H1 (cell line): ENCODE data around the gene EPHB1. TPM values are rescaled to one million over a fixed set of nuclear protein-coding genes. Genes with fewer than 3 reads are reported as not detected.

Experiments used
- CTCF ChIA-PET: fragments of 300-600 bp; sonication (Branson Sonifier 250); formaldehyde crosslinking; loops from one replicate; lab custom pipeline; 2021; ENCODE audit not compliant: partially characterized antibody; lab: Charles Lee
- POLR2A ChIA-PET: fragments of 300-600 bp; sonication (Branson Sonifier 250); formaldehyde crosslinking; loops from one replicate; lab custom pipeline; 2021; ENCODE audit warnings: inconsistent platforms; ENCODE audit not compliant: partially characterized antibody; lab: Charles Lee
- DNase-seq, 2 experiments: peaks; one replicate each; pipeline versions ENCODE4 v3.0.0 to v3.0.0-alpha.2; 2010 to 2022; ENCODE audit warnings: low spot score in 2 of 2, low read depth in 1 of 2, mixed read lengths in 1 of 2
- FAIRE-seq: peaks from 2 replicates; lab custom pipeline; 2011; peaks lifted over from hg19 to GRCh38; lab: Jason Lieb, UNC
- H2AFZ ChIP-seq: 2 replicates; pipeline ENCODE4 v1.8.1; 2012; ENCODE audit warnings: low read length, inconsistent platforms
- H2AK5ac ChIP-seq: 2 replicates; pipeline ENCODE4 v1.6.1; 2013; ENCODE audit warnings: low read depth, low read length
- H2BK120ac ChIP-seq: replicated peaks from 2 replicates; pipeline ENCODE3; 2013; ENCODE audit warnings: low read depth, low read length, inconsistent platforms
- H2BK12ac ChIP-seq: 2 replicates; pipeline ENCODE4 v1.6.1; 2013; ENCODE audit warnings: low read depth, low read length
- H2BK15ac ChIP-seq: 2 replicates; pipeline ENCODE4 v1.6.1; 2013; ENCODE audit warnings: low read length
- H2BK20ac ChIP-seq: 2 replicates; pipeline ENCODE4 v1.6.1; 2013; ENCODE audit warnings: low read length
- H2BK5ac ChIP-seq: 2 replicates; pipeline ENCODE4 v1.6.1; 2013; ENCODE audit warnings: low read depth, low read length
- H3K14ac ChIP-seq: 2 replicates; pipeline ENCODE4 v1.6.1; 2013; ENCODE audit warnings: inconsistent platforms; ENCODE audit not compliant: insufficient read length
- H3K18ac ChIP-seq: 2 replicates; pipeline ENCODE4 v1.6.1; 2013; ENCODE audit warnings: low read length; ENCODE audit errors: extremely low read depth
- H3K23ac ChIP-seq: 2 replicates; pipeline ENCODE4 v1.6.1; 2013; ENCODE audit warnings: inconsistent platforms; ENCODE audit not compliant: insufficient read length
- H3K23me2 ChIP-seq: 2 replicates; pipeline ENCODE4 v1.6.1; 2013; ENCODE audit warnings: low read depth, low read length
- H3K27ac ChIP-seq: 2 replicates; pipeline ENCODE4 v1.6.1; 2011; ENCODE audit warnings: low read depth, low read length, inconsistent platforms
- H3K27me3 ChIP-seq, 4 experiments: replicated peaks in 1 of 4; 1 replicate in 1 of 4; 2 replicates in 3 of 4; pipeline versions ENCODE4 v1.6.1 to v1.8.1; 2011 to 2013; ENCODE audit warnings: low read length in 3 of 4, mild to moderate bottlenecking in 3 of 4, inconsistent platforms in 2 of 4, mixed read lengths in 2 of 4, moderate library complexity in 1 of 4; ENCODE audit not compliant: control insufficient read depth in 3 of 4, insufficient read depth in 3 of 4; ENCODE audit errors: extremely low read depth in 1 of 4
- H3K36me3 ChIP-seq, 4 experiments: 2 replicates each; pipeline versions ENCODE4 v1.6.1 to v1.8.1; 2011 to 2013; ENCODE audit warnings: mild to moderate bottlenecking in 4 of 4, low read length in 3 of 4, moderate library complexity in 2 of 4, control low read depth in 1 of 4, inconsistent platforms in 1 of 4; ENCODE audit not compliant: insufficient read depth in 4 of 4, control insufficient read depth in 2 of 4
- H3K4ac ChIP-seq: replicated peaks from 2 replicates; pipeline ENCODE3; 2013; ENCODE audit warnings: low read length, low read depth, mixed read lengths, inconsistent platforms; ENCODE audit not compliant: insufficient read length
- H3K4me1 ChIP-seq, 4 experiments: replicated peaks in 1 of 4; 1 replicate in 1 of 4; 2 replicates in 3 of 4; pipeline versions ENCODE4 v1.6.1 to v1.8.1; 2011 to 2013; ENCODE audit warnings: low read length in 3 of 4, inconsistent platforms in 2 of 4, mixed read lengths in 1 of 4; ENCODE audit not compliant: insufficient read depth in 4 of 4, control insufficient read depth in 3 of 4
- H3K4me2 ChIP-seq, 2 experiments: 2 replicates each; pipeline versions ENCODE4 v1.6.1 to v1.8.1; 2011 to 2013; ENCODE audit warnings: low read depth in 2 of 2, low read length in 2 of 2, control low read depth in 1 of 2, inconsistent platforms in 1 of 2, mild to moderate bottlenecking in 1 of 2; ENCODE audit not compliant: insufficient read depth in 1 of 2
- H3K4me3 ChIP-seq, 4 experiments: fragments of 200-600, 300-600 bp in 1 of 4; sonication (generic), shearing (Covaris generic), sonication (Bioruptor Twin) in 1 of 4; 2 replicates each; pipeline versions ENCODE4 v1.5.1 to v1.8.1; 2011 to 2016; ENCODE audit warnings: low read length in 4 of 4, low read depth in 3 of 4, control low read depth in 2 of 4, inconsistent platforms in 2 of 4, mild to moderate bottlenecking in 2 of 4, mixed read lengths in 1 of 4, moderate library complexity in 1 of 4; ENCODE audit not compliant: insufficient read depth in 2 of 4; ENCODE audit errors: extremely low read depth in 1 of 4
- H3K56ac ChIP-seq: replicated peaks from 2 replicates; pipeline ENCODE3; 2013; ENCODE audit warnings: low read depth, mild to moderate bottlenecking, mixed read lengths, low read length, inconsistent platforms; ENCODE audit not compliant: insufficient read length
- H3K79me1 ChIP-seq: 2 replicates; pipeline ENCODE4 v1.6.1; 2013; ENCODE audit warnings: low read depth, low read length, control low read depth
- H3K79me2 ChIP-seq, 2 experiments: 2 replicates each; pipeline versions ENCODE4 v1.6.1 to v1.8.1; 2012 to 2013; ENCODE audit warnings: low read length in 2 of 2, mild to moderate bottlenecking in 2 of 2, inconsistent platforms in 1 of 2; ENCODE audit not compliant: insufficient read depth in 2 of 2, control insufficient read depth in 1 of 2
- H3K9ac ChIP-seq, 4 experiments: replicated peaks in 1 of 4; 1 replicate in 1 of 4; 2 replicates in 3 of 4; pipeline versions ENCODE4 v1.6.1 to v1.8.1; 2011 to 2013; ENCODE audit warnings: low read depth in 3 of 4, low read length in 3 of 4, control low read depth in 2 of 4, mild to moderate bottlenecking in 2 of 4, moderate library complexity in 2 of 4, inconsistent platforms in 1 of 4; ENCODE audit errors: extremely low read depth in 1 of 4
- H3K9me3 ChIP-seq, 2 experiments: 2 replicates each; pipeline versions ENCODE4 v1.6.1 to v1.8.1; 2012 to 2013; ENCODE audit warnings: mild to moderate bottlenecking in 2 of 2, moderate library complexity in 2 of 2, control low read depth in 1 of 2, inconsistent platforms in 1 of 2, low read depth in 1 of 2, low read length in 1 of 2, mixed read lengths in 1 of 2; ENCODE audit not compliant: insufficient read depth in 2 of 2
- H4K20me1 ChIP-seq, 2 experiments: replicated peaks in 1 of 2; 2 replicates each; pipeline versions ENCODE3 to v1.8.1; 2011 to 2013; ENCODE audit warnings: inconsistent platforms in 2 of 2, low read length in 2 of 2, mild to moderate bottlenecking in 1 of 2; ENCODE audit not compliant: insufficient read depth in 2 of 2, control insufficient read depth in 1 of 2
- H4K5ac ChIP-seq: 2 replicates; pipeline ENCODE4 v1.6.1; 2013; ENCODE audit warnings: low read length, low read depth, mixed read lengths, inconsistent platforms; ENCODE audit not compliant: insufficient read length
- H4K8ac ChIP-seq: 2 replicates; pipeline ENCODE4 v1.8.0; 2013; ENCODE audit warnings: mild to moderate bottlenecking, moderate library complexity, low read length, inconsistent platforms; ENCODE audit not compliant: insufficient read depth; ENCODE audit errors: extremely low read depth
- H4K91ac ChIP-seq: replicated peaks from 2 replicates; pipeline ENCODE3; 2013; ENCODE audit warnings: low read length, mixed read lengths, inconsistent platforms; ENCODE audit not compliant: insufficient read length
- BACH1 ChIP-seq: IDR thresholded peaks from 2 replicates; pipeline ENCODE4 v1.6.1; 2012; ENCODE audit warnings: low read length, improper control_type of control experiment
- CBX5 ChIP-seq: fragments of 300-800, 300-1000 bp; sonication (generic); IDR thresholded peaks from 2 replicates; pipeline ENCODE4 v1.7.1; 2016; ENCODE audit warnings: antibody characterized with exemption, low read length, low read depth
- CREB1 ChIP-seq: IDR thresholded peaks from 2 replicates; pipeline ENCODE4 v1.6.1; 2012; ENCODE audit warnings: inconsistent platforms
- CTBP2 ChIP-seq: IDR thresholded peaks from 2 replicates; pipeline ENCODE4 v1.7.0; 2011; ENCODE audit warnings: borderline replicate concordance, mild to moderate bottlenecking, moderate library complexity, mixed read lengths, low read length; ENCODE audit not compliant: insufficient read depth, insufficient read length
- EGR1 ChIP-seq: IDR thresholded peaks from 2 replicates; pipeline ENCODE4 v1.6.1; 2011; ENCODE audit warnings: low read depth, low read length, borderline replicate concordance
- KDM5A ChIP-seq: fragments of 200-600 bp; IDR thresholded peaks from 2 replicates; pipeline ENCODE4 v1.7.1; 2012; ENCODE audit warnings: mild to moderate bottlenecking, low read length, inconsistent platforms, mixed read lengths
- POLR2AphosphoS5 ChIP-seq: IDR thresholded peaks from 2 replicates; pipeline ENCODE4 v1.6.1; 2011; ENCODE audit warnings: low read depth, low read length
- SIN3A ChIP-seq, 2 experiments: IDR thresholded peaks in 1 of 2; conservative IDR thresholded peaks in 1 of 2; 2 replicates each; pipeline ENCODE4 v1.6.1; 2011 to 2012; ENCODE audit warnings: low read length in 2 of 2, improper control_type of control experiment in 1 of 2, low read depth in 1 of 2, mild to moderate bottlenecking in 1 of 2
- WGBS, 2 experiments: shearing (Covaris generic) in 1 of 2; methylation state at CpG; one replicate each; pipeline versions ENCODE4 v1.1.6 to v1.1.7; 2013 to 2015; ENCODE audit warnings: low lambda C conversion rate in 2 of 2, mixed read lengths in 2 of 2, inconsistent platforms in 1 of 2, low coverage in 1 of 2, missing lambda C conversion rate in 1 of 2; ENCODE audit not compliant: insufficient replicate concordance in 2 of 2, insufficient coverage in 1 of 2, insufficient read length in 1 of 2; ENCODE audit errors: extremely low coverage in 1 of 2, missing lambda C conversion rate in 1 of 2; 5-methylcytosine and 5-hydroxymethylcytosine counted together
- polyA plus RNA-seq, 7 experiments: library from polyadenylated mRNA; depleted of rRNA in 3 of 7; stranded (reverse) in 5 of 7; unstranded in 2 of 7; fragments of >200 nt in 5 of 7; fragments of 200-250 nt in 2 of 7; gene quantifications; 1 replicate in 5 of 7; 2 replicates in 1 of 7; 4 replicates in 1 of 7; pipeline versions ENCODE4 v1.2.1 to v1.2.3, GENCODE V29; 2011 to 2013; ENCODE audit warnings: missing spikeins in 2 of 7, mixed read lengths in 2 of 7
- total RNA-seq: library from RNA; stranded (reverse); fragmentation: NEBNext Ultra II Directional; extraction: Animal tissue kit (Norgen Biotek cat#: 25700); gene quantifications from 2 replicates; pipeline ENCODE4 v1.2.1, GENCODE V29; 2021

EPHB1 gene
- total and polyA plus RNA-seq, 2 of the 8 experiments (the other 6 are each of a cell fraction or from before 2014, with no cell fraction given): 3.5 to 5.9 TPM

DNA sequence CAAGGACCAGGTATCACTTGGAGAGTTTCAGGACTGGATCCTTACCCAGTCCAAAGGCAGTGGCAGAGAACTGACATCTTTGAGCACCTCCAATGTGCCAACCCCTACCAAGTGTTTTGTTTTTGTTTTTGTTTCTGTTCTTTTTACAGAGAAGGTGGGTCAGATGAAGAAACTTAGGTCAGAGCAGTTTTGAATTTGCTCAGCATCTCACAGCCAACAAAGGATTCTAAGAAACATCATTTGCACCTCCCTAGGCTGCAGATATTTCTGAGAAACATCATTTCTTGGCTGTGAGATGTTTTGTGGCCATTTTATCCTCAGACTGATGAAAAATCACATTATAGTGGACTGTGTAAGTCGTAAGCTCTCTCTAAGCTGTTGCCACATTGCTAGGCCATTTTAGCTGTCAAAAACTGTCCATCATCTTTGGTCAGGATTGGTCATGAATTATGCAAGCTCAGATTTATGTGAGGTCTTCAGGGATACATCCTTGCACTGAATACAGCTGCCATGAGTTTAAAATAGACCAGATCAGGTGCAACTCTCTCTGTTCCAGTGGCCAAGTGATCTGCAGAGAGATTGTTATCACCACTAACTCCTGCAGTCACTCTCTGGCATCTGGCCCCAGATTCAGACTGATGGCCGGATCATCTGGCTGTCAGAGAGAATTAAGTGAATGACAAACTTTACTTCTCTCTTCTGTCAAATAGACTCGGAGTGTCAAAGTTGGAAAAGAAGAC lies 341.5 kb downstream of the EPHB1 start:
- no peak for FAIRE-seq
- H2BK20ac ChIP-seq: no peak overlapping the region
- CTCF ChIA-PET: interaction anchor here (1.5 kb wide), 1 partner anchor 9 kb away, joined by 3 read pairs; no protein-coding TSS in a partner anchor
- no peak for TF ChIP-seq CBX5
- no peak for TF ChIP-seq EGR1
- no peak for TF ChIP-seq KDM5A
- TF ChIP-seq POLR2AphosphoS5: no peak
- TF ChIP-seq CTBP2: no peak
- TF ChIP-seq CREB1: no peak
- TF ChIP-seq BACH1: no peak
- no peak for TF ChIP-seq SIN3A (conservative IDR thresholded peaks at IDR 0.05 in 1 of 2, IDR thresholded peaks at IDR 0.05 in 1 of 2; ENCODE audit: low read depth in 1 of 2, low read length in 2 of 2)
- H3K56ac ChIP-seq: no peak overlapping the region
- H4K8ac ChIP-seq: no peak overlapping the region
- H3K27ac ChIP-seq: no peak overlapping the region
- no peak overlapping the region for H3K18ac ChIP-seq
- no peaks in the 10 kb centered on the region for H3K79me2 ChIP-seq
- no peak overlapping the region for H4K91ac ChIP-seq
- no peak overlapping the region for H3K4ac ChIP-seq
- H3K4me1 ChIP-seq: no peaks in the 10 kb centered on the region; a peak in 1 of 7 replicates
- 88% methylated on average over 3 of the region's 3 CpGs; no CpG with 5 or more reads in 1 of the 2 experiments for WGBS, 2 experiments
- no peaks in the 10 kb centered on the region for H3K36me3 ChIP-seq
- no peak overlapping the region for H2BK12ac ChIP-seq
- H3K4me3 ChIP-seq: no peak overlapping the region
- H3K14ac ChIP-seq: no peak overlapping the region
- no peak overlapping the region for H3K4me2 ChIP-seq
- H3K23me2 ChIP-seq: no peaks in the 10 kb centered on the region; the same call in 1 of the 2 replicates
- no peak overlapping the region for H2BK5ac ChIP-seq
- DNase-seq: no peak
- no peak overlapping the region for H3K23ac ChIP-seq
- no peak overlapping the region for H3K9ac ChIP-seq
- H2AFZ ChIP-seq: no peak overlapping the region
- H2BK15ac ChIP-seq: no peak overlapping the region
- no peaks in the 10 kb centered on the region for H3K27me3 ChIP-seq
- no peaks in the 10 kb centered on the region for H4K20me1 ChIP-seq
- H3K9me3 ChIP-seq: no peaks in the 10 kb centered on the region
- no peak overlapping the region for H4K5ac ChIP-seq
- no peak overlapping the region for H2AK5ac ChIP-seq
- POLR2A ChIA-PET: interaction anchor here (1.2 kb wide), 1 partner anchor 9 kb away, joined by 3 read pairs; no protein-coding TSS in a partner anchor
- H3K79me1 ChIP-seq: no peaks in the 10 kb centered on the region
- no peak overlapping the region for H2BK120ac ChIP-seq
